ENCODE data around the gene POM121C. TPM values are rescaled to one million over a fixed set of nuclear protein-coding genes. Genes with fewer than 3 reads are reported as not detected.
"Not testable (repeated sequence)": the region's sequence is repeated elsewhere in the genome, so short reads cannot be mapped to it uniquely, and the experiment has no call there.

The POM121C gene
- polyA plus RNA-seq (ENCODE audit: insufficient read depth in 1 of 5, insufficient read length in 5 of 5, low replicate concordance in 1 of 5): 10 to 100 TPM; 66.7 to 81.3 (median 73.2) TPM
- long read RNA-seq, donor 1, partial matches to known transcripts: 14 of 17 reads
- long read RNA-seq, donor 1, other reads (novel, unspliced or antisense): 0 of 17 reads
- long read RNA-seq, donor 2, partial matches to known transcripts: 0 of 1 reads
- long read RNA-seq, donor 2, other reads (novel, unspliced or antisense): 0 of 1 reads
- long read RNA-seq, donor 3: 0 reads
- long read RNA-seq, donor 4, full-length matches to known transcripts: 4 of 9 reads
- long read RNA-seq, donor 4, partial matches to known transcripts: 5 of 9 reads
- long read RNA-seq, donor 4, other reads (novel, unspliced or antisense): 0 of 9 reads
- long read RNA-seq, donor 5, full-length matches to known transcripts: 5 of 5 reads
- long read RNA-seq, donor 5, partial matches to known transcripts: 0 of 5 reads
- long read RNA-seq, donor 5, other reads (novel, unspliced or antisense): 0 of 5 reads
- long read RNA-seq, donor 6, partial matches to known transcripts: 12 of 15 reads
- long read RNA-seq, donor 6, other reads (novel, unspliced or antisense): 0 of 15 reads
- long read RNA-seq, donor 7, partial matches to known transcripts: 8 of 11 reads
- long read RNA-seq, donor 7, other reads (novel, unspliced or antisense): 0 of 11 reads
- long read RNA-seq, donor 8: 0 reads

DNA sequence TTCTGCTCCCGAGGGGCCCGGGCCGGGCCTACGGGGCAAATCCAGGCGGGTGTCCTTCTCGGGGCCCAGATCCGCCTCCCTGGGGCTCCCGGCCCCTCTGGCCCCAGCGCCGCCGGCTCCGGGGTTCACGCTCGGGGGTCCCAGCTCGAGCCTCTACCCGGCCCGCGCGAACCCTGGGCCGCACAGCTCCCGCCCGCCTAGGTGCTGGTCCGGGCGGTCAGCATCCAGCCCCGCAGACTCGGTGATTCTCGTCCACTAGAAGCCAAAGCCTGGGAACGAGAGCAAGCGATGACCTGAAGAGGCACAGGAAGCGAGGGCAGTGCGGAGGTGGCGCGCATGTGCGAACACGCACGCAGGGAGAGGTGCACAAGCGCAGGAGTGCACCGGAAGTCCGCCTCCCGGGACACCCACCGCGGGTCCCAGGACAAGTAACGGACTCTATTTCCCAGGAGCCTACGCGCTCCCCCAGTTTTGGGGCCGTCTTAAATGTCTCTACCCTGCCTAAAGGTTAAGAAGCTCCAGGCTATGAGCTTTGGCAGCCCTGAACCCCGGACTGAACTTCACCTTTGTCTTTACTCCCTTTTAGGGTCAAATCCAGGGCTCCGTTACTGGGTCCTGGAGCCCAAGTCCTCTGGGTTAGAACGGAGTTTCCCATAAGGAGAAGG, at the start of gene POM121C:
POM121C (minus strand) TSS at position 321 of the 665 bp plus-strand sequence. CDS start 44,803 bp downstream, outside the sequence.
- DNase-seq: peak; percentile 90 to 92

DNA sequence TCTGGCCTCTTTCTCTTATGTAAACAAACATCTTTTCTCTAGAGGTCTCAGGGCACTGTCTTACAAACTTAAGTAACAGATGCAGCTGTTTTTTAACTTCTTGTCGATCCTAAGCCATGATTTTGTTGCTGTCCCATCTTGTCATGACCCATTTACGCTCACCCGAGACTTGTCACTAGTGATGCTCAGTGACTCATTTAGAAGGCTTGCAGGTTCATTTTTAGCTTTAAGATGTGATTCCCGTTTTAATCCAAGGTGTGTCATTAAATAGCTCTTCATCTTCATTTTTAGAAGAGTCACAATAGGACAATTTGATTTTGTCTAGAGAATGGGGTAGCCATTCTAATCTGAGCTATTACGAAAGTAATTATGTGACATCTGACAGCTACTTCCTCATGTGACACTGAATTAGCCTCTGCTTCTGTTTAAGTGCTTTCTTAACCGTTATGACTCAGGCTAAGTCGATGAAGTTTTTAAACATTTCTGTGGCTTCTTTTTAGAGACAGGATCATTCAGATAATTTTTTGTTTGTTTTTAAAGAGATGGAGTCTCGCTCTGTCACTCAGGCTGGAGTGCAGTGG, 48.7 kb upstream of the POM121C start:
- DNase-seq: peak; percentile 19 to 52

DNA sequence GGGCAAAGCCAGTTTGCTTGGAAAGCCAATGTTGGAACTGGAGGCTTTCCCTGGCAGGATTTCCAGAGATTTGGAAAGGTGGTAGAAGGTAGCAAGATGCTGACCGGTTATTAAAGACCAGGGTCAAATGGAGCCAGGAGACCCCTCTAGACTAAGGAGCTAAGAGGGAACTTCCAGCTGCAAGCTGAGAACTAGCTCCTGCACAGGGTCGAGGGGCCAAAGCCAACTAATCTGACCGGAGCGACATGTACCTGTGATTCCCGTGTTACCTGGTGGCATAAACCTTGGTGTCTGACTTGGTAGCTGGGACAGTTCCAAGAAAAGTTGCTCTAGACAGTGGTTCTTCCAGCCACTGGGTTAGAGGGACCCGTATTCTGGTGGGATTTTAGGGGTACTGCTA, 47.8 kb upstream of the POM121C start:
- no peak for DNase-seq

DNA sequence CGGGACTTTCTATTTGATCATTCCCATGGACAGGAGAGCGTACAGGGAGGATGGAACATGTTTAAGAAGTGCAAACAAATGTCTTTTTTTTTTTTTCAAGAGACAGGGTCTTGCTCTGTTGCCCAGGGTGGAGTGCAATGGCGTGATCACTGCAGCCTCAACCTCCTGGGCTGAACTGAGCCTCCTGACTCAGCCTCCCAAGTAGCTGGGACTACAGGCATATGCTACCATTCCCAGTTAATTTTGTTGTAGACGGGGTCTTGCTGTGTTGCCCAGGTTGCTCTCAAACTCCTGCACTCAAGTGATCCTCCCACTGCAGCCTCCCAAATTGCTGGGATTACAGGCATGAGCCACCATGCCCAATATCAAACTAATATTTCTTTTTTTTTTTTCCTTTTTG, 46.5 kb upstream of the POM121C start:
- no peak for DNase-seq

DNA sequence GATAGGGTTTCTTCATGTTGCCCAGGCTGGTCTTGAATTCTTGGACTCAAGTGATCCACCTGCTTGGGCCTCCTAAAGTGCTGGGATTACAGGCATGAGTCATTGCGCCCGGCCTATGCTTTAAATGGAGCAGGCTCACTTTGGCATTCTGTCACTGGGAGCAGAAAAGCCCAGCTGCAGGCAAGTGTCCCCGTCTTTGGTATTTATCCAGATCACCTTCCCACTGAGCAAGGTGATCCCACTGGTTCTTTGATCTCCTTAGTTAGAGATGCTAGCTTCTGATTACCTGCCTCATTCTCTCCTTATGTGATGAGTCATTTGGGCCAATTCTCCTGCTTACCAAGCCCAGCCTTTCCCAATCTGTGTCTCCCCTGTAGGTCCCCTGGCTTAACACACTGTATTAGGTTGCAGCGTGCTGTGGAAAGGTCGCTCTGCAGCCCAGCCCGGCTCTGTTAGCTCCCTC, 45.3 kb upstream of the POM121C start:
- DNase-seq: no peak

DNA sequence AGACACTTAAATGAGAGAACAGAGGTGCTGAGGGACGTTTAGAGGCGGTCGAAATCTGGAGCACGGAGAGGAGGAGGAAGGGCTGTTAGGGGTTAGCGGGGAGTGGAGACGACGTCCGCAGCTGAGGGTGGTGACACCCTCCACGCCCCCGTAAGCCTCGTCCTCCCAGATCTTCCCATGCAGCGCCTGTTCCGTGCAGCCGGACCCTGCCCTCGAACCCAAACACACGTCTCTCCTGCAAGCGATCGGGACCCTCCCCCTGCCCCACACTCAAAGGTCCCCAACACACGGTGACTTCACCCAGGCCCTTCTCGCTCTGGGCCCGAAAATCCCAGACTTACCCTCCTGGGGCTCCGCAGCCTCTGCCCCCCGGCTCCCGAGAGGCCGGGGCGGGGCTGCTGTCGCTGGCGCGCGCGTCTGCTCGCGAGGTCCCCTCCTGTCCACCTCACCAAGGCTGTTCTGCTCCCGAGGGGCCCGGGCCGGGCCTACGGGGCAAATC, 41.2 kb upstream of the POM121C start:
- peak in 1 of 2 donors; percentile 2 for DNase-seq

DNA sequence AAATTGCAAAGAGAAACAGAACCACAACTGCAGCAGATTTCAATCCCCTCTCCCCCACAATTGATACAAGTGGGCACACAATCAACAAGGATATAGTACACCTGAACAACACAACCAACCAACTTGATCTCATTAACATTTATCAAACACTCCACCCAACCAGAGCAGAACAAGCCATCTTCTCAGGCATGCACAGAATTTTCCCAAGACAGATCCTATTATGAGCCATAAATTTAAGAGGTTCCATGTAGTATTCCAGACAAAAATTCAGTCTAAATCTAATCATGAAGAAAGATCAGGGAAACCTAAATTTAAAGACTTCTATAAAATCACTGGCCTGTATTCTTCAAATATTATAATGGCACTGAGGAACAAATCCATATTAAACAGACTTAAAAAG, 35.6 kb upstream of the POM121C start:
- not testable (repeated sequence) for DNase-seq

DNA sequence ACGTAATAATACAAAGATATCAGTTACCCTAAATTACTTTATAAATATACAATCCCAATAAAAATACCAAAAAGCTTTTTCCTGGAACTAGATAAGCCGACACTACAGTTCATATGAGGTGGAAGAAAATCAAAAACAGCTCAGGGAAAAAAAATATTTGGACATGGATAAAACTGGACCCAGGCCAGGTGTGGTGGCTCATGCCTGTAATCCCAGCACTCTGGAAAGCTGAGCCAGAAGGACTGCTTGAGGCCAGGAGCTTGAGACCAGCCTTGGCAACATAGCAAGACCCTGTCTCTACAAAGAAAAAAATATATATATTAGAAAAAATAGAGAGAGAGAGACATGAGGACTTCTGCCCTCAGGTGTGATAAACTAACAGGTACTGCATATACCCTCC, 32.7 kb upstream of the POM121C start:
- not testable (repeated sequence) for DNase-seq

DNA sequence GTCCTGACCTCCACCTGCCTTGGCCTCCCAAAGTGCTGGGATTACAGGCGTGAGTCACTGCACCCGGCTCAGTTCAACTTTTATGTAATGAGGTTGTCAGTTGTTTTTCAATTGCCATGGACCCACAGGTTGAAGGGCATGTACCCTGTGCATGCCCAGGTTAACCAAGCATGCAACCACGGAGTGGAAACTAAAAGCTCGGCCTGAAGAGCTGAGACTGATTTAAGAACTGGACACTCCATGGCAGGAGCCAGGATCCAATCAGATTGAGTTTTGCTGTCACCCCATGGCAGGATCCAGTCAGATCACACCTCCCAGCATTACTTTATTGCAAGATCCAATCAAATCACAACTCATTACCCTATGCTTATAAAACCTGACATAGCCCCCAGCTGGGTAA, 22.9 kb upstream of the POM121C start:
- DNase-seq: not testable (repeated sequence)

DNA sequence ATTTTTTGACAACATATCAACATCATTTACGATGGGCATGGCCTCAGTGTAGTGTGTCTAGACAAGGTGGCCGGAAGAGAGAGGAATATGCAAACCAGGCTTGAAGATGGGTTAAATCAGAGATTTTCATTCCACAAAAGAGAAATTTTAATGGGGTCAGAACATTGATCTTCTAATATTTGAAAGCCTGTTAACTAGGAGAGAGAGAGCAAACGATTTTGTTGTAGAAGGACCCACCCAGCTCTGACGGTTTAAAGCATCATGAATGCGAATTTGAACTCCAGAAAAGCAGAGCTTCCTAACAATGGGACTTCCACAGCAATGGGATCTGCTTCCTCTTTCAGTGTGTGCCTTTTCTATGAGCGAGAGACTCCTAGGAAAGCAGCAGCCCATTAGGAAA, 5.9 kb upstream of the POM121C start, which contains the start of gene SPDYE5:
SPDYE5 (plus strand) TSS at position 301 of the 400 bp plus-strand sequence. CDS start 1,728 bp downstream, outside the sequence.
- not testable (repeated sequence) for DNase-seq

DNA sequence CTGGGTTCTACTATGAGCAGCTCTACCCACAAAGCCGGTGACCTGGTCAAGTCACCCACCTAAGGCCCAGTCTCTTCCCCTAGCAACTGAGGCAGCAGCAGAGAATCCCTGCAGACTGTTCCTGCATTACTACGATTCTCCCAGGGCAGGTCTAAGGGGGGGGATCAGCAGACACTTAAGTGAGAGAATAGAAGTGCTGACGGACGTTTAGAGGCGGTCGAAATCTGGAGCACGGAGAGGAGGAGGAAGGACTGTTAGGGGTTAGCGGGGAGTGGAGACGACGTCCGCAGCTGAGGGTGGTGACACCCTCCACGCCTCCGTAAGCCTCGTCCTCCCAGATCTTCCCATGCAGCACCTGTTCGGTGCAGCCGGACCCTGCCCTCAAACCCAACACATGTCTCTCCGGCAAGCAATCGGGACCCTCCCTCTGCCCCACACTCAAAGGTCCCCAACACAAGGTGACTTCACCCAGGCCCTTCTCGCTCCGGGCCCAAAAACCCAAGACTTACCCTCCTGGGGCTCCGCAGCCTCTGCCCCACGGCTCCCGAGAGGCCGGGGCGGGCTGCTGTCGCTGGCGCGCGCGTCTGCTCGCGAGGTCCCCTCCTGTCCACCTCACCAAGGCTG, 632 bp downstream of the POM121C start:
- peak in 1 of 2 donors; percentile 6 for DNase-seq

DNA sequence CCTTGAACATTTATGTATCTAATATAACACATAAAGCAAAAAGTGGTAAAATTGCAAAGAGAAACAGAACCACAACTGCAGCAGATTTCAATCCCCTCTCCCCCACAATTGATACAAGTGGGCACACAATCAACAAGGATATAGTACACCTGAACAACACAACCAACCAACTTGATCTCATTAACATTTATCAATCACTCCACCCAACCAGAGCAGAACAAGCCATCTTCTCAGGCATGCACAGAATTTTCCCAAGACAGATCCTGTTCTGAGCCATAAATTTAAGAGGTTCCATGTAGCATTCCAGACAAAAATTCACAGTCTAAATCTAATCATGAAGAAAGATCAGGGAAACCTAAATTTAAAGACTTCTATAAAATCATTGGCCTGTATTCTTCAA, 5.8 kb downstream of the POM121C start:
- not testable (repeated sequence) for DNase-seq

DNA sequence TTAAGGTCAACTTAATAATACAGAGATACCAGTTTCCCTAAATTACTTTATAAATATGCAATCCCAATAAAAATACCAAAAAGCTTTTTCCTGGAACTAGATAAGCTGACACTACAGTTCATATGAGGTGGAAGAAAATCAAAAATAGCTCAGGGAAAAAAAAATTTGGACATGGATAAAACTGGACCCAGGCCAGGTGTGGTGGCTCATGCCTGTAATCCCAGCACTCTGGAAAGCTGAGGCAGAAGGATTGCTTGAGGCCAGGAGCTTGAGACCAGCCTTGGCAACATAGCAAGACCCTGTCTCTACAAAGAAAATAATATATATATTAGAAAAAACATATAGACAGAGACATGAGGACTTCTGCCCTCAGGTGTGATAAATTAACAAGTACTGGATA, 8.6 kb downstream of the POM121C start:
- DNase-seq: not testable (repeated sequence)

DNA sequence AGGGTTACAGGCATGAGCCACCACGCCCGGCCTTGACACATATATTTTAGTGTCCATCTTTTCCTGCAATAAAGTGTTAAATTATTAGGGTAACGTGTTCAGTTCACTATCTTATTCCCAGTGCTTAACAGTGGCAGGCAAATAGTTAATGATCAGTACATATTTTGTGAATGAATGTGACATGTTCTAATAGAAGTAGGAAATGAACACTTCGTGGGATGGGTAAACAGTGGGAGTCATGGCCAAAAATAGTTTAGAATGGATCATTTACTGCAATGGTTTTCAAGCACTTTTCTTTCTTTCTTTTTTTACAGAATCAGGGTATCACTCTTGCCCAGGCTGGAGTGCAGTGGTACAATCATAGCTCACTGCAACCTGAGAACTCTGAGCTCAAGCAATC, 15.9 kb downstream of the POM121C start:
- not testable (repeated sequence) for DNase-seq

DNA sequence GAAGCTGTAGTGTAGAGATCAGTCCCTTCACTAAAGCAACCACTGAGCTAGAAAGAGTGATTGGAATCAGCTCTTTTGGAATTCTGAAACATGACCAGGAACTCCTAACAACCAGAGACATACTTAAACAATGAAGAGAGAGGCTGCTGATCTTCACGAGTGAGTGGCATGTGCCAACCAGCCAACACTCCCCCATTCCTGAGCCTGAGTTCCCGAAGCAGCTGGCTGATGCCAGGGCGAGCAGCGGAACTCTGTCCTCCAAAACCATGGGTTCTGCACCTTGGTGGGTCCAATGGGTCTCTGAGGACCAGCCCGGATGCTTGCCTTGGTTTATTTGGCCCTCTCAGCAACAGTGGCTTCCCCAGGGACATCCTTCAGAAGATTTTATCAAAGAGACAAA, 25.6 kb downstream of the POM121C start:
- DNase-seq: not testable (repeated sequence)

DNA sequence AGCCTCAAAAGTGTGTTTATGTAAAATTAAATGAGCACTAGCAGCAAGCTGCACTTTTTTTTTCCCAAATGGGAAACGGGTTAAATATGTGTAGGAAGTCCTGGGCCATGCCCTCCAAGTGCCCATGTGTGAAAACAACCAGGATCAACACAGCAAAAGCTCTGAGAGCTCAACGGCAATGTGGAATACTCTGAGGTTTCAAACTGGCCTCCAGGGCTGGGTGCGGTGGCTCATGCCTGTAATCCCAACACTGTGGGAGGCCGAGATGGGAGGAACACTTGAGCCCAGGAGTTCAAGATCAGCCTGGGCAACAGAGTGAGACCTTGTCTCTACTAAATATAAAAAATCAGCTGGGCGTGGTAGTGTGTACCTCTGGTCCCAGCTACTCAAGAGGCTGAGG, 28.1 kb downstream of the POM121C start:
- not testable (repeated sequence) for DNase-seq

DNA sequence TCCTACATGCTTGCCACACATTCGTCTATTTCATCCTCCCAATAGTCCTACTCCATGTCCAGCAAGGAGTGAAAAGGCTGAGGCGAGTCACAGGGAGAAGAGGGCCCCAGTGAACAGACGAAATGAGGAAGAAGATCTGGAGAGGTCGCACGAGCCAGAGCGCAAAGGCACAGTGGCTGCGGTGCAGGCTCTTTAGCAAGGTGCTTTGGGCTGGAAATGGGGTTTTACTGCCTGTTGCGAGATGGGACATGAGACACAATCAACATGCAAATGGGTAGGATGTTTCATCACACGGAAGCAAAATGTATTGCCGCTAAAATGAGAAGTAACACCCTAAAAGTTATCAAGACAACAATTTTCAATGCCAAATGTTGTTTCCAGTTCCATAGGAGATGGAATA, 29.7 kb downstream of the POM121C start:
- DNase-seq: not testable (repeated sequence)

DNA sequence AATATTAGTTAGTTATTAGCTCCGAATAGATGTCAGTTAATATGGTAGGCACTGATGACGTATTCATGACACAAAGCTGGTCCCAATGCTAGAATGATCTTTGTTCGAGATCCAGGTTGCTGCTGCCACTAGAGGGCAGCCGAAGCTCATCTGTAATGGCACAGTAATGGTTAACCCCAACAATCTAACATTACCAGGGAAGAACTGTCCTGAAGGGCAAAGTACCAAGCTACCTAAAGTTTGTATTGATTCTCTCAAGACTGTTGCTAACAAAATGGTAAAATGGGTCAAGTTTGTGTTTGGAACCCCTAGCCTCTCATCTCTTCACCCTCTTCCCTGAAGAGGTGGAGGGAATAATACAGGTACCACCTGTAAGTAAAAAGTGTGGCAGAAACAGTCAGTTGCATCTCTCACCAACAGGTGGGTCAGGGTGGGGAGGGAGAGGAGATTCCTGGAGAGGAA, 33.6 kb downstream of the POM121C start:
- DNase-seq: not testable (repeated sequence)

DNA sequence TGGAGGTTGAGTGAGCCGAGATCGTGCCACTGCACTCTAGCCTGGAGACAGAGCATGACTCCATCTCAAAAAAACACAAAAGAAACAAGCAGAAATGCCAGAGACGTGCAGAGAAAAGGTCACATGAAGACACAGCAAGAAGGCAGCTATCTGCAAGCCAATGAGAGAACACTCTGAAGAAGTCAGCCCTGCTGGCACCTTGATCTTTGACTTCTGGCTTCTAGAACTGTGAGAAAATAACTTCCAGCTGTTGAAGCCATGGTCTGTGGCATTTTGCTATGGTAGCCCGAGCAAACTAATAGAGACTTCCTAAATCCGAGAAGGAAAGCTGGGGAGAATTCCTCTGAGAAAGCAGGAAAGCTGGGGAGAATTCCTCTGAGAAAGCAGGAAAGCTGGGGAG, 36.2 kb downstream of the POM121C start:
- not testable (repeated sequence) for DNase-seq

DNA sequence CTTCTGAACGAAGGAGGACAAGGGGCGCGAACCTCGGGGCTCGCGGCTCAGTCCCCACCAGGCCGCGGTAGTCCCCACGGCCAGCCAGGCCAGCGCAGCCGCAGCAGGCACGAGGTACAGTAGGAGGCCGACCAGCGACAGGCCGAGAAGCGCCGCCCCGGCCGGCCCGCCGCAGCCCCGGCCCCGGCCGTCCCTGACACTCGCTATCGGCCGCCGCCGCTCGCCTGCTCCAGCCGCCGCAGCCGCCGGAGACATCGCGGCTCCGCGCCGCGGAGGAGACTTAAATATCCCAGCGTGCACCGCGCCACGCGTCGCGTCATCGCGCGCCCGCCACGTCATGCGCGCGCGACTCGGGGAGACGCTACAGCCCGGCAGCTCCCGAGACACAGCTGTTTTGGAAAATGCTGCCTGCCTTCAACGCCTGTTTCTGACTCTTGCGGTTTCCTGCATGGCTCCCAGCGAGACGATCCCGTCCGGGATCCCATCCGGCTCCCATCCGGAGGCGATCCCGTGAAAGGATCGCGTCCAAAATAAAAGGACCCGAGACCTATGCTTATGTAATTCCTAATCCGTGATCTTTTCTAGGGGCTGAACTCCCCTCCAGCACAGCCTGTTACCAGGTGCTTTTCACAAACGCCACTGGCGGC, 43.5 kb downstream of the POM121C start:
- peak; percentile 13 to 21 for DNase-seq
